Stomach (tissue), 4 donors: Measurements from ENCODE around the gene ZFP14.
"Not testable (repeated sequence)": the region's sequence is repeated elsewhere in the genome, so short reads cannot be mapped to it uniquely, and the experiment has no call there.

ENCODE experiments used
- CTCF ChIP-seq, 7 experiments: fragments of 450-650 bp in 4 of 7; fragments of 200-600 bp in 3 of 7; sonication (generic) in 3 of 7; IDR thresholded peaks; one replicate each; pipeline ENCODE4 v1.5.1; 2016 to 2019; ENCODE audit warnings: antibody characterized with exemption in 7 of 7, control low read depth in 2 of 7, mild to moderate bottlenecking in 1 of 7
- POLR2A ChIP-seq, 4 donors: fragments of 450-650 bp; IDR thresholded peaks; one replicate each; pipeline ENCODE4 v1.6.1; 2016; ENCODE audit warnings: antibody characterized with exemption in 4 of 4, control low read depth in 2 of 4, mild to moderate bottlenecking in 1 of 4, moderate library complexity in 1 of 4

- TF ChIP-seq CTCF, POLR2A (IDR thresholded peaks at IDR 0.05): not testable (repeated sequence)
Observed at GRCh38 chr19:36311098-36311760, 67.8 kb downstream of the ZFP14 start.
